Endometrium (tissue), 2 donors: Measurements from ENCODE around the gene OPRL1.

Source experiments
- FAIRE-seq: peaks from 2 replicates; lab custom pipeline; 2012; peaks lifted over from hg19 to GRCh38; lab: Jason Lieb, UNC
- donor health status: control.
- donor health status: control.

Gene OPRL1

GRCh38 chr20:64104667-64105451 lies 25.0 kb downstream of the OPRL1 start:
- no peak for FAIRE-seq

GRCh38 chr20:64105846-64106434 lies 26.1 kb downstream of the OPRL1 start:
- FAIRE-seq = no peak

GRCh38 chr20:64106435-64106961 lies 26.6 kb downstream of the OPRL1 start:
- no peak for FAIRE-seq

GRCh38 chr20:64106981-64107735 lies 27.3 kb downstream of the OPRL1 start, which contains the start of gene NPBWR2:
NPBWR2 (minus strand) TSS chr20:64107565; CDS start chr20:64106831, 734 bp downstream.
- no peak for FAIRE-seq

- FAIRE-seq = no peak
These were observed 28.0 kb downstream of the OPRL1 start for GRCh38 chr20:64107736-64108457.

- no peak for FAIRE-seq
These were observed 29.1 kb downstream of the OPRL1 start for GRCh38 chr20:64108731-64109681.

- FAIRE-seq = no peak
These were observed 30.0 kb downstream of the OPRL1 start for GRCh38 chr20:64109831-64110391.

GRCh38 chr20:64110411-64111068 lies 30.7 kb downstream of the OPRL1 start:
- FAIRE-seq = no peak

- FAIRE-seq = no peak
These were observed 32.2 kb downstream of the OPRL1 start for GRCh38 chr20:64111841-64112641.

GRCh38 chr20:64112691-64113443 lies 33.0 kb downstream of the OPRL1 start:
- no peak for FAIRE-seq

GRCh38 chr20:64113444-64113775 lies 33.5 kb downstream of the OPRL1 start:
- no peak for FAIRE-seq

GRCh38 chr20:64113796-64114355 lies 34.0 kb downstream of the OPRL1 start:
- no peak for FAIRE-seq

GRCh38 chr20:64114356-64114971 lies 34.6 kb downstream of the OPRL1 start:
- FAIRE-seq = no peak

- no peak for FAIRE-seq
These were observed 35.5 kb downstream of the OPRL1 start for GRCh38 chr20:64115171-64115911.

- FAIRE-seq = no peak
These were observed 36.1 kb downstream of the OPRL1 start for GRCh38 chr20:64116016-64116415.

- FAIRE-seq = no peak
These were observed 36.9 kb downstream of the OPRL1 start for GRCh38 chr20:64116541-64117431.
